ENCODE measurements around the gene RGS12. TPM values are rescaled to one million over a fixed set of nuclear protein-coding genes. Genes with fewer than 3 reads are reported as not detected.

Gene RGS12
- total and polyA plus RNA-seq, 2 donors (not counting 1 experiment from before 2014, with no cell fraction given), result 3.5 to 13.9 TPM

GRCh38 chr4:3290476-3290875 is 2.3 kb upstream of the RGS12 start:
- Mint-ChIP-seq H3K4me1 (peaks cover 26% of the 10 kb centered on the region), H3K27ac (no peak overlapping the region), H3K27me3 (peaks cover 14% of the 10 kb centered on the region), H3K9me3 (ENCODE audit: insufficient read depth) (no peaks in the 10 kb centered on the region), H3K4me3 (peak overlapping the region; percentile 34)
- Histone ChIP-seq H3K4me2 (replicated peaks; ENCODE audit: low read depth, low read length, poor library complexity, severe bottlenecking) (no peak overlapping the region), H3K4me3 (ENCODE audit: control extremely low read depth in 1 of 5, extremely low read depth in 1 of 5, insufficient read depth in 1 of 5, low read depth in 2 of 5, low read length in 4 of 5) (no peak overlapping the region), H3K4me1 (ENCODE audit: control insufficient read depth in 2 of 2, insufficient read depth in 2 of 2, low read length in 2 of 2) (peaks cover 21 to 33% of the 10 kb centered on the region in 2 donors), H3K27me3 (replicated peaks in 1 of 4; ENCODE audit: control extremely low read depth in 1 of 4, control insufficient read depth in 3 of 4, insufficient read depth in 4 of 4, low read length in 3 of 4) (peaks cover 0 to 24% (median 5%) of the 10 kb centered on the region in 4 experiments), H3K79me2 (ENCODE audit: control insufficient read depth, insufficient read depth, low read length) (no peaks in the 10 kb centered on the region), H2AFZ (ENCODE audit: insufficient read depth, low read depth, low read length, poor library complexity, severe bottlenecking) (no peak overlapping the region), H3K9ac (ENCODE audit: low read length) (no peak overlapping the region), H3K27ac (ENCODE audit: low read length in 2 of 2) (no peak overlapping the region), H4K20me1 (ENCODE audit: control insufficient read depth, insufficient read depth, low read length, poor library complexity, severe bottlenecking) (no peaks in the 10 kb centered on the region), H3K36me3 (replicated peaks in 1 of 2; ENCODE audit: control extremely low read depth in 1 of 2, control insufficient read depth in 1 of 2, extremely low read depth in 1 of 2, insufficient read depth in 2 of 2, low read length in 1 of 2) (no peaks in the 10 kb centered on the region), H3K9me3 (ENCODE audit: control extremely low read depth in 1 of 3, control insufficient read depth in 2 of 3, insufficient read depth in 1 of 3, low read length in 2 of 3) (peaks cover 0 to 7% (median 0%) of the 10 kb centered on the region in 3 donors)
- TF ChIP-seq EZH2 (IDR thresholded peaks at IDR 0.05; ENCODE audit: borderline replicate concordance, insufficient read depth, low read depth, low read length, poor library complexity, severe bottlenecking), result no peak
- no peak for TF ChIP-seq CTCF (IDR thresholded peaks at IDR 0.05)
- ATAC-seq (ENCODE audit: low read depth) (no peak), DNase-seq (no peak)
- CTCF ChIA-PET, result no interaction called here
- 95% methylated on average over 10 of the region's 11 CpGs for WGBS (ENCODE audit: insufficient coverage)
- POLR2A ChIA-PET, result no interaction called here
- intact Hi-C loops (cut with micrococcal nuclease), result loop anchor here (5.0 kb wide), 1 partner anchor 1708 kb away; no protein-coding TSS in a partner anchor

- Mint-ChIP-seq H3K9me3 (ENCODE audit: insufficient read depth) (no peaks in the 10 kb centered on the region), H3K27ac (no peak overlapping the region), H3K27me3 (peaks cover 14% of the 10 kb centered on the region), H3K4me1 (peaks cover 23% of the 10 kb centered on the region), H3K4me3 (peak overlapping the region; percentile 34)
- Histone ChIP-seq H3K36me3 (replicated peaks in 1 of 2; ENCODE audit: control extremely low read depth in 1 of 2, control insufficient read depth in 1 of 2, extremely low read depth in 1 of 2, insufficient read depth in 2 of 2, low read length in 1 of 2) (no peaks in the 10 kb centered on the region), H3K4me1 (ENCODE audit: control insufficient read depth in 2 of 2, insufficient read depth in 2 of 2, low read length in 2 of 2) (peaks cover 17 to 29% of the 10 kb centered on the region in 2 donors), H3K4me2 (replicated peaks; ENCODE audit: low read depth, low read length, poor library complexity, severe bottlenecking) (no peak overlapping the region), H4K20me1 (ENCODE audit: control insufficient read depth, insufficient read depth, low read length, poor library complexity, severe bottlenecking) (no peaks in the 10 kb centered on the region), H3K27ac (ENCODE audit: low read length in 2 of 2) (no peak overlapping the region), H3K27me3 (replicated peaks in 1 of 4; ENCODE audit: control extremely low read depth in 1 of 4, control insufficient read depth in 3 of 4, insufficient read depth in 4 of 4, low read length in 3 of 4) (peaks cover 0 to 20% (median 4%) of the 10 kb centered on the region in 4 experiments), H2AFZ (ENCODE audit: insufficient read depth, low read depth, low read length, poor library complexity, severe bottlenecking) (no peak overlapping the region), H3K9me3 (ENCODE audit: control extremely low read depth in 1 of 3, control insufficient read depth in 2 of 3, insufficient read depth in 1 of 3, low read length in 2 of 3) (peaks cover 0 to 7% (median 0%) of the 10 kb centered on the region in 3 donors), H3K9ac (ENCODE audit: low read length) (no peak overlapping the region), H3K79me2 (ENCODE audit: control insufficient read depth, insufficient read depth, low read length) (no peaks in the 10 kb centered on the region), H3K4me3 (ENCODE audit: control extremely low read depth in 1 of 5, extremely low read depth in 1 of 5, insufficient read depth in 1 of 5, low read depth in 2 of 5, low read length in 4 of 5) (no peak overlapping the region)
- ChIA-PET CTCF (no interaction called here), POLR2A (interaction anchor here (0.5 to 1.1 kb wide), 2 partner anchors 30 to 33 kb away, joined by 3 read pairs; no protein-coding TSS in a partner anchor)
- ATAC-seq (ENCODE audit: low read depth) (no peak), DNase-seq (no peak)
- 80% methylated on average over 4 of the region's 9 CpGs for WGBS (ENCODE audit: insufficient coverage)
- TF ChIP-seq EZH2 (IDR thresholded peaks at IDR 0.05; ENCODE audit: borderline replicate concordance, insufficient read depth, low read depth, low read length, poor library complexity, severe bottlenecking) (no peak), CTCF (IDR thresholded peaks at IDR 0.05) (no peak)
- intact Hi-C loops (cut with micrococcal nuclease), result loop anchor here (5.0 kb wide), 1 partner anchor 1709 kb away; no protein-coding TSS in a partner anchor
Measured at GRCh38 chr4:3290889-3291321, 1.9 kb upstream of the RGS12 start.

Measured in B cell (primary cell).